NCI-H2107 (cell line): Measurements from ENCODE around the gene DPYD.
A peak's percentile ranks its signal among the peaks of the same experiment; 100 is the strongest.

Source experiments
- DNase-seq: peaks from one replicate; lab custom pipeline; 2025; lab: John Stamatoyannopoulos, UW

DPYD gene

GRCh38 chr1:97685360-97685759, 235.5 kb downstream of the DPYD start:
- DNase-seq = no peak

- peak; percentile 5 for DNase-seq
Measured at GRCh38 chr1:97680894-97681293, 239.9 kb downstream of the DPYD start.

DNA sequence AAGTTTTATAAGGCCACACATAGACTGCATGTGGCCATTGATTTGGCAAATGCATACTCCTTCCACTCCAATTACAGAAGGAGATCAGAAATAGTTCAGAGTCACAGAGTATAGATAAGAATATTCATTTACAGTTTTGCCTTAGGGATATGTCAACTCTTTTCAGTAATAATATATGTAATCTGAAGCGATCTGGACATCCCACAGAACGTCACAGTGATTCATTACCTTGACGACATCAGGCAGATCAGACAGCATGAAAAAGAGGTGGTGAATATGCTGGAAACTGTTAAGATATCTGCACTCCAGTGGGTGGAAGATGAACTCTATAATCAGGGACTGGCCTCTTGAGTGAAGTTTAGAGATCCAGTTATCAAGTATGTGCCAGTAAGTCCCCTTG, 240.4 kb downstream of the DPYD start:
- no peak for DNase-seq

- DNase-seq = no peak
Measured at GRCh38 chr1:97677702-97678101, 243.1 kb downstream of the DPYD start.

- DNase-seq = no peak
Measured at GRCh38 chr1:97674517-97674916, 246.3 kb downstream of the DPYD start.

- no peak for DNase-seq
Measured at GRCh38 chr1:97668945-97669344, 251.9 kb downstream of the DPYD start.

GRCh38 chr1:97660431-97661105, 260.3 kb downstream of the DPYD start:
- DNase-seq = no peak

- no peak for DNase-seq
Measured at GRCh38 chr1:97654876-97655585, 265.8 kb downstream of the DPYD start.

DNA sequence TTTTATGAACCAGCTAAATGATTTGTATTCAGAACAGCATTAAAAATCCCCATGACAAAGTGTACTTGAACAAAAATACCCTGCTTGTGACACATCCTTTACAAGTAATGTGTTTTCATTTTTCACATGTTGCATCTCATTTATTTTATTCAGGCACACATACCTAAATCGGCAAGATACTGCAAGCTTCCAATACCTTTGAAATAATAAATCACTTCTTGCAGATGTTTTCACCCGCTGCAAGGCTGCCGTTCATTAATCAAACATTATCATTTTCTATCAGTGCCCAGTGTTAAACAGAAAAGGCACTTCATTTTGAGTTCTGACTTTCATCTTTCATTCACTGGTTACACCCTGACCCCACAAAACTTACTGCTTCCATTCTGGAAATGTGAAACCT, 269.6 kb downstream of the DPYD start:
- DNase-seq = no peak

GRCh38 chr1:97649591-97649990, 271.2 kb downstream of the DPYD start:
- DNase-seq = no peak

DNA sequence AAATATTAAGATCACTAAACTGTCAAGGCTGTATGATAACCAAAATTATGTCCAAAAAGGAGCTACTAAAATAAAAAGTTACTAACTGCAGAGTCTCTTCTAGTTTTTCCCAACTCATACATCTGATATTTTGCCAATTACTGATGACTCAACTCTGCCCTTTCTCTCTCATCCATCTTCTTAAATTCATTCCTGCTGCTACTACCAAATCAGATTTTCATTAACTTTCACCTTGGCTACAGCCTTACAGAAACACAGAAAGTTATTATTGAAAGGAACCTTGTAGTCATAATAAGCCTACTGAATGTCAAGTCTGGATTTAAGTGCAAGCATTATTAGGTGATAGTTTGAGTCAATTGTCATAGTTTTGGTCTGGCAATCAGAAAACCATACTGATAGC, 273.1 kb downstream of the DPYD start:
- no peak for DNase-seq

- DNase-seq = no peak
Measured at GRCh38 chr1:97646071-97646470, 274.8 kb downstream of the DPYD start.

- DNase-seq = no peak
Measured at GRCh38 chr1:97640677-97641076, 280.2 kb downstream of the DPYD start.

GRCh38 chr1:97636941-97637340, 283.9 kb downstream of the DPYD start:
- DNase-seq = no peak

- DNase-seq = no peak
Measured at GRCh38 chr1:97634758-97635157, 286.1 kb downstream of the DPYD start.

GRCh38 chr1:97632776-97633175, 288.1 kb downstream of the DPYD start:
- DNase-seq = no peak

- DNase-seq = no peak
Measured at GRCh38 chr1:97632075-97632474, 288.8 kb downstream of the DPYD start.

- DNase-seq = peak; percentile 15
Measured at GRCh38 chr1:97630948-97631347, 289.9 kb downstream of the DPYD start.

- no peak for DNase-seq
Measured at GRCh38 chr1:97630281-97630680, 290.6 kb downstream of the DPYD start.

DNA sequence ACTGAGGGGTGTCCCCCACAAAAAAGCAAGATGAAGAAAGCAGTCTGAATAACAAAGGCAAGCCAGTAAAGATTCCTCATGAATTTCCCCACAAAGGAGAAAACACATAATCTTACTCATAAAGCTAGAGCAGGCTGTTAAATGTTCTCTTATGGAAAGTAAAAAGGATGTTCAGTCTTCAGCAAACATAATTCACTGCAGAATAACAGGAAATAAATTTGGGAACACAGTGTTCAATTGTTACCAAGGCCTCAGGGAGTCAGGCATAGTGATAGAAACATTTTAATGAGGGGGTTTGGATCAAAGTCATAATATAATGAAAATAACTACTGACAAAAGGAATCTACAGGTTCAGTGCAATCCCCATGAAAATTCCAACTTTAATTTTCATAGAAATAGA, 297.6 kb downstream of the DPYD start:
- no peak for DNase-seq

DNA sequence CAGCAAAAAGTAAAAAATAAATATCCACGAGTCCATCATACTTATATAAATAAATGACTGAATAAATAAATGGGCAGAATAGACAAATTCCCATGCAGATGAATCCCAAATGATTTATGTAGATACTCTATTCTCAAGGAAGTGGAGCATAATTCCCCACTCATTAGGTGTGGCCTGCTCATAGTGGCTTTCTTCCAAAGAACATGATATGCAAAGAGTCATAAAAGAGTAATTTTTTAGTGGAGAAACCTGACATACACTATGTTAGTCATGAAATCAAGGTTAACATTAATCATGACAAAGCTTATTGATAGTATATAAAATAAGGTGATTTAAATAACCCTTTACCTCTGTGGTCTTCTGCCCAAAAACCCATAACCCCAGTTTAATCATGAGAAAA, 298.9 kb downstream of the DPYD start:
- DNase-seq = no peak

DNA sequence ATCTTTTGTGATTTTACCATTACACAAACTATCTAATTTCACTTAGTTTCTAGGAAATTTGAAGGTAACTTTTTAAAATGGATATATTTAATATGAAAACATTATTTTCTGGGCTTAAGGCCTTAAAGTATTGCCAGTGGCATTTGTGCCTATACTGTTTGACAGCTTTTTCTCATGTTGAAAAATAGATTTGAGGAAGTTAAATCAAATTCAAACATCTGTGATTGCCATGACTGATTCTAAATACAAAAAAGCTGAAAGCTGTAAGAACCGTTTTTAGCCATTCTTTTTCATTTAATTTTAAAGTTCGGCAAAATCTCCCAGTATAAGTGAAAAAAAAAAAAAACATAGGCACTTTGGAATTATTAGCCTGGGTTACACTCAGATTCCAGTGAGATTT, 301.1 kb downstream of the DPYD start:
- no peak for DNase-seq

DNA sequence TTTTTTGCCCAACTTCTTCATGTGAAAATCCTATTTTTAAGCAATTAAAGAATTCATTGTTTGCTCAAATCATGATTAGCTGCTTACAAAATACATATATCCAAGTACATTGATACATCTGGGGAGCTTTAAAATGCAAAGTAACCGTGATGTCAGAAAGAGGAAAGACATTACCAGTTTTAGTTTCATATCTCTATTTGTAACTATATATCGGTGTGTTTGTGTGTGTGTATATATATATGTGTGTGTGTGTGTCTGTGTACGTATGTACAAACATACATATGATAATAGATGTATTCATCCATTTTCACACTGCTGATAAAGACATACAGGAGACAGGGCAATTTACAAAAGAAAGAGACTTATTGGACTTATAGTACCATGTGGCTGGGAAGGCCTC, 310.1 kb downstream of the DPYD start:
- DNase-seq = no peak

DNA sequence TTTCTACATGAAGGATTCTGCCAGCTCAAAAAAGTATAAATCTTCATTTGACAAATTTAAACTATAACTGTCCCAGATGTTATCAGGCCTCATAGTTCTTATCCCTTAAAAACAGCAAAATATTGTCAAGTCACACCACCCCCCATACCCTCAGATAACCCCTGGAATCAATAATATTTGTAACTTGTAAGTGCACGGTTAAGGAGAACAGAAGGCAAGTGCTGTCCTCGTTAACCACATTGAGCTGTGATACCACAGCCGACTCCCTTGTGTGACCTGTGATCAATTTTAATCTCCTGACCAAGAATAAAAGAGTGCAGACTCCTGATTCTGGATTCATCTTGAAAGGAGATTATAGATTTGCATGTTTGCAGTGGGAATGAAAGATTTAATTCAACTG, 310.7 kb downstream of the DPYD start:
- no peak for DNase-seq
